Measurements from ENCODE around the gene GCAT. TPM values are rescaled to one million over a fixed set of nuclear protein-coding genes. Genes with fewer than 3 reads are reported as not detected.

The GCAT gene
- total and polyA plus RNA-seq, 4 donors: 20.7 to 32.6 (median 29.8) TPM

DNA sequence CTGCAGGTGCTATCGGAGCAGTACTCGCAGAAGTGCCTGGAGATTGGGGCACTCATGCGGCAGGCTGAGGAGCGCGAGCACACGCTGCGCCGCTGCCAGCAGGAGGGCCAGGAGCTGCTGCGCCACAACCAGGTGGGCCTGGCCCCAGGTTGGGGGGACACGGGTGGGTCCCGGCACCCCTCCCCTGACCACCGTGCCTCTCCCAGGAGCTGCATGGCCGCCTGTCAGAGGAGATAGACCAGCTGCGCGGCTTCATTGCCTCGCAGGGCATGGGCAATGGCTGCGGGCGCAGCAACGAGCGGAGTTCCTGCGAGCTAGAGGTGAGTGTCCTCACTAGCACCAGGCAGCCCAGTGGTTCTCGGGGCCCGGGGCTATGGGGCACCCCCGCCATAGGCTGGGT, 38.7 kb upstream of the GCAT start:
- H3K9ac ChIP-seq (ENCODE audit: low read depth in 1 of 2, low read length in 2 of 2): no peak overlapping the region
- H3K4me3 ChIP-seq (ENCODE audit: low read depth in 1 of 3, low read length in 3 of 3): no peak overlapping the region
- H3K27ac ChIP-seq (ENCODE audit: low read depth in 1 of 2, low read length in 2 of 2): no peak overlapping the region
- H3K4me1 ChIP-seq (ENCODE audit: control insufficient read depth in 4 of 4, insufficient read depth in 4 of 4, low read length in 3 of 4): peaks cover 0 to 10% (median 0%) of the 10 kb centered on the region in 4 donors
- no peaks in the 10 kb centered on the region for H3K9me3 ChIP-seq (ENCODE audit: control insufficient read depth in 4 of 4, low read length in 3 of 4)
- no peaks in the 10 kb centered on the region for H3K27me3 ChIP-seq (ENCODE audit: control insufficient read depth in 4 of 4, insufficient read depth in 4 of 4, low read length in 3 of 4)
- WGBS: 97% methylated on average over 24 of the region's 24 CpGs
- no peak for DNase-seq (ENCODE audit: low spot score)
- TF ChIP-seq, protein P1, sequence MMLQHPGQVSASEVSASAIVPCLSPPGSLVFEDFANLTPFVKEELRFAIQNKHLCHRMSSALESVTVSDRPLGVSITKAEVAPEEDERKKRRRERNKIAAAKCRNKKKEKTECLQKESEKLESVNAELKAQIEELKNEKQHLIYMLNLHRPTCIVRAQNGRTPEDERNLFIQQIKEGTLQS (IDR thresholded peaks at IDR 0.05): no peak
- no peak for TF ChIP-seq SP1 (IDR thresholded peaks at IDR 0.05)
- no peak for TF ChIP-seq FOXA2 (IDR thresholded peaks at IDR 0.05)
- TF ChIP-seq, protein P2, sequence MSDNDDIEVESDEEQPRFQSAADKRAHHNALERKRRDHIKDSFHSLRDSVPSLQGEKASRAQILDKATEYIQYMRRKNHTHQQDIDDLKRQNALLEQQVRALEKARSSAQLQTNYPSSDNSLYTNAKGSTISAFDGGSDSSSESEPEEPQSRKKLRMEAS (IDR thresholded peaks at IDR 0.05): no peak
- TF ChIP-seq NR2F2 (IDR thresholded peaks at IDR 0.05): no peak
- TF ChIP-seq ZBTB33 (IDR thresholded peaks at IDR 0.05): no peak
- no peak for TF ChIP-seq JUND (IDR thresholded peaks at IDR 0.05)
- no peak for TF ChIP-seq RXRA (IDR thresholded peaks at IDR 0.05)
- TF ChIP-seq YY1 (IDR thresholded peaks at IDR 0.05): no peak
- no peak for TF ChIP-seq TAF1 (conservative IDR thresholded peaks at IDR 0.05)
- no peak for TF ChIP-seq EGR1 (IDR thresholded peaks at IDR 0.05; ENCODE audit: low read depth in 2 of 2)
- TF ChIP-seq, protein P3, sequence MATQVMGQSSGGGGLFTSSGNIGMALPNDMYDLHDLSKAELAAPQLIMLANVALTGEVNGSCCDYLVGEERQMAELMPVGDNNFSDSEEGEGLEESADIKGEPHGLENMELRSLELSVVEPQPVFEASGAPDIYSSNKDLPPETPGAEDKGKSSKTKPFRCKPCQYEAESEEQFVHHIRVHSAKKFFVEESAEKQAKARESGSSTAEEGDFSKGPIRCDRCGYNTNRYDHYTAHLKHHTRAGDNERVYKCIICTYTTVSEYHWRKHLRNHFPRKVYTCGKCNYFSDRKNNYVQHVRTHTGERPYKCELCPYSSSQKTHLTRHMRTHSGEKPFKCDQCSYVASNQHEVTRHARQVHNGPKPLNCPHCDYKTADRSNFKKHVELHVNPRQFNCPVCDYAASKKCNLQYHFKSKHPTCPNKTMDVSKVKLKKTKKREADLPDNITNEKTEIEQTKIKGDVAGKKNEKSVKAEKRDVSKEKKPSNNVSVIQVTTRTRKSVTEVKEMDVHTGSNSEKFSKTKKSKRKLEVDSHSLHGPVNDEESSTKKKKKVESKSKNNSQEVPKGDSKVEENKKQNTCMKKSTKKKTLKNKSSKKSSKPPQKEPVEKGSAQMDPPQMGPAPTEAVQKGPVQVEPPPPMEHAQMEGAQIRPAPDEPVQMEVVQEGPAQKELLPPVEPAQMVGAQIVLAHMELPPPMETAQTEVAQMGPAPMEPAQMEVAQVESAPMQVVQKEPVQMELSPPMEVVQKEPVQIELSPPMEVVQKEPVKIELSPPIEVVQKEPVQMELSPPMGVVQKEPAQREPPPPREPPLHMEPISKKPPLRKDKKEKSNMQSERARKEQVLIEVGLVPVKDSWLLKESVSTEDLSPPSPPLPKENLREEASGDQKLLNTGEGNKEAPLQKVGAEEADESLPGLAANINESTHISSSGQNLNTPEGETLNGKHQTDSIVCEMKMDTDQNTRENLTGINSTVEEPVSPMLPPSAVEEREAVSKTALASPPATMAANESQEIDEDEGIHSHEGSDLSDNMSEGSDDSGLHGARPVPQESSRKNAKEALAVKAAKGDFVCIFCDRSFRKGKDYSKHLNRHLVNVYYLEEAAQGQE (IDR thresholded peaks at IDR 0.05): no peak
- TF ChIP-seq HNF4A (conservative IDR thresholded peaks at IDR 0.05): no peak
- no peak for TF ChIP-seq RAD21 (IDR thresholded peaks at IDR 0.05)
- TF ChIP-seq FOXA1 (IDR thresholded peaks at IDR 0.05): no peak
- TF ChIP-seq, protein P4, sequence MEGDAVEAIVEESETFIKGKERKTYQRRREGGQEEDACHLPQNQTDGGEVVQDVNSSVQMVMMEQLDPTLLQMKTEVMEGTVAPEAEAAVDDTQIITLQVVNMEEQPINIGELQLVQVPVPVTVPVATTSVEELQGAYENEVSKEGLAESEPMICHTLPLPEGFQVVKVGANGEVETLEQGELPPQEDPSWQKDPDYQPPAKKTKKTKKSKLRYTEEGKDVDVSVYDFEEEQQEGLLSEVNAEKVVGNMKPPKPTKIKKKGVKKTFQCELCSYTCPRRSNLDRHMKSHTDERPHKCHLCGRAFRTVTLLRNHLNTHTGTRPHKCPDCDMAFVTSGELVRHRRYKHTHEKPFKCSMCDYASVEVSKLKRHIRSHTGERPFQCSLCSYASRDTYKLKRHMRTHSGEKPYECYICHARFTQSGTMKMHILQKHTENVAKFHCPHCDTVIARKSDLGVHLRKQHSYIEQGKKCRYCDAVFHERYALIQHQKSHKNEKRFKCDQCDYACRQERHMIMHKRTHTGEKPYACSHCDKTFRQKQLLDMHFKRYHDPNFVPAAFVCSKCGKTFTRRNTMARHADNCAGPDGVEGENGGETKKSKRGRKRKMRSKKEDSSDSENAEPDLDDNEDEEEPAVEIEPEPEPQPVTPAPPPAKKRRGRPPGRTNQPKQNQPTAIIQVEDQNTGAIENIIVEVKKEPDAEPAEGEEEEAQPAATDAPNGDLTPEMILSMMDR (IDR thresholded peaks at IDR 0.05; ENCODE audit: low read depth, low read length, missing input control): no peak
- TF ChIP-seq GABPA (IDR thresholded peaks at IDR 0.05 in 1 of 2, conservative IDR thresholded peaks at IDR 0.05 in 1 of 2): no peak
- TF ChIP-seq HNF4G (IDR thresholded peaks at IDR 0.05): no peak
- H3K36me3 ChIP-seq (ENCODE audit: control insufficient read depth in 4 of 4, insufficient read depth in 3 of 4, low read depth in 1 of 4, low read length in 3 of 4): peaks cover 2 to 41% (median 28%) of the 10 kb centered on the region in 4 donors
